ENCODE results near the gene DNAH17. TPM values are rescaled to one million over a fixed set of nuclear protein-coding genes. Genes with fewer than 3 reads are reported as not detected.

DNAH17 gene
- total and polyA plus RNA-seq, 2 of the 8 experiments (the other 6 are each of a cell fraction or from before 2014, with no cell fraction given): 0.14 to 0.67 TPM

- Histone ChIP-seq H3K27ac (ENCODE audit: low read depth, low read length) (no peak overlapping the region), H3K4me2 (ENCODE audit: insufficient read depth in 1 of 2, low read depth in 2 of 2, low read length in 2 of 2) (no peak overlapping the region), H3K27me3 (replicated peaks in 1 of 4; ENCODE audit: control insufficient read depth in 3 of 4, extremely low read depth in 1 of 4, insufficient read depth in 3 of 4, low read length in 3 of 4) (peaks cover 0 to 10% (median 8%) of the 10 kb centered on the region in 4 experiments; a peak in 5 of 7 replicates), H3K4me1 (replicated peaks in 1 of 4; ENCODE audit: control insufficient read depth in 3 of 4, insufficient read depth in 4 of 4, low read length in 3 of 4) (peaks cover 0 to 6% (median 0%) of the 10 kb centered on the region in 4 experiments; a peak in 2 of 7 replicates), H3K56ac (replicated peaks; ENCODE audit: insufficient read length, low read depth, low read length) (no peak overlapping the region), H3K23me2 (ENCODE audit: low read depth, low read length) (no peaks in the 10 kb centered on the region), H2AFZ (ENCODE audit: low read length) (no peak overlapping the region), H3K79me2 (ENCODE audit: control insufficient read depth in 1 of 2, insufficient read depth in 2 of 2, low read length in 2 of 2) (no peaks in the 10 kb centered on the region), H3K14ac (ENCODE audit: insufficient read length) (no peak overlapping the region), H2BK5ac (ENCODE audit: low read depth, low read length) (no peak overlapping the region), H4K91ac (replicated peaks; ENCODE audit: insufficient read length, low read length) (no peak overlapping the region), H2BK20ac (ENCODE audit: low read length) (no peak overlapping the region), H3K9me3 (ENCODE audit: insufficient read depth in 2 of 2, low read depth in 1 of 2, low read length in 1 of 2) (no peaks in the 10 kb centered on the region), H3K23ac (ENCODE audit: insufficient read length) (no peak overlapping the region), H2BK120ac (replicated peaks; ENCODE audit: low read depth, low read length) (no peak overlapping the region), H2BK12ac (ENCODE audit: low read depth, low read length) (no peak overlapping the region), H2BK15ac (ENCODE audit: low read length) (no peak overlapping the region), H3K79me1 (ENCODE audit: low read depth, low read length) (no peaks in the 10 kb centered on the region), H2AK5ac (ENCODE audit: low read depth, low read length) (no peak overlapping the region), H3K18ac (ENCODE audit: extremely low read depth, low read length) (no peak overlapping the region; the same call in 1 of the 2 replicates), H3K9ac (replicated peaks in 1 of 4; ENCODE audit: extremely low read depth in 1 of 4, low read depth in 3 of 4, low read length in 3 of 4) (no peak overlapping the region), H3K36me3 (ENCODE audit: control insufficient read depth in 2 of 4, insufficient read depth in 4 of 4, low read length in 3 of 4) (no peaks in the 10 kb centered on the region), H4K20me1 (replicated peaks in 1 of 2; ENCODE audit: control insufficient read depth in 1 of 2, insufficient read depth in 2 of 2, low read length in 2 of 2) (no peaks in the 10 kb centered on the region), H3K4ac (replicated peaks; ENCODE audit: insufficient read length, low read depth, low read length) (no peak overlapping the region), H4K5ac (ENCODE audit: insufficient read length, low read depth, low read length) (no peak overlapping the region), H4K8ac (ENCODE audit: extremely low read depth, insufficient read depth, low read length) (peak overlapping the region; percentile 42; the same call in 1 of the 2 replicates), H3K4me3 (ENCODE audit: extremely low read depth in 1 of 4, insufficient read depth in 2 of 4, low read depth in 3 of 4, low read length in 4 of 4) (no peak overlapping the region)
- ChIA-PET POLR2A (ENCODE audit: partially characterized antibody) (no interaction called here), CTCF (ENCODE audit: partially characterized antibody) (no interaction called here)
- FAIRE-seq: no peak
- DNase-seq (ENCODE audit: low read depth in 1 of 2, low spot score in 2 of 2): no peak
- 91% methylated on average over 13 of the region's 13 CpGs; no CpG with 5 or more reads in 1 of the 2 experiments for WGBS, 2 experiments (ENCODE audit: extremely low coverage in 1 of 2, insufficient coverage in 1 of 2, insufficient read length in 1 of 2, insufficient replicate concordance in 2 of 2, low coverage in 1 of 2, low lambda C conversion rate in 2 of 2, missing lambda C conversion rate in 1 of 2)
- TF ChIP-seq RBBP5 (IDR thresholded peaks at IDR 0.05; ENCODE audit: borderline replicate concordance, low read depth, low read length) (no peak), RNF2 (IDR thresholded peaks at IDR 0.05; ENCODE audit: borderline replicate concordance, low read depth, low read length, missing control alignments, poor library complexity, severe bottlenecking) (no peak), CHD2 (IDR thresholded peaks at IDR 0.05; ENCODE audit: low read length) (no peak), SIX5 (IDR thresholded peaks at IDR 0.05; ENCODE audit: low read depth, low read length) (no peak), KDM5A (IDR thresholded peaks at IDR 0.05; ENCODE audit: low read length) (no peak), JUND (IDR thresholded peaks at IDR 0.05; ENCODE audit: low read length) (no peak), CHD1 (IDR thresholded peaks at IDR 0.05; ENCODE audit: low read depth, low read length) (no peak), EP300 (IDR thresholded peaks at IDR 0.05; ENCODE audit: borderline replicate concordance in 1 of 2, low read depth in 2 of 2, low read length in 2 of 2) (no peak), BRCA1 (IDR thresholded peaks at IDR 0.05; ENCODE audit: low read depth, low read length) (no peak), PHF8 (conservative IDR thresholded peaks at IDR 0.05; ENCODE audit: low read depth, low read length) (no peak), SP4 (IDR thresholded peaks at IDR 0.05; ENCODE audit: low read length) (no peak), RFX5 (IDR thresholded peaks at IDR 0.05; ENCODE audit: borderline replicate concordance, low read depth, low read length) (no peak), HDAC2 (IDR thresholded peaks at IDR 0.05; ENCODE audit: borderline replicate concordance in 1 of 2, low read depth in 2 of 2, low read length in 2 of 2) (no peak), E2F6 (IDR thresholded peaks at IDR 0.05) (no peak)
These were observed 38.4 kb upstream of the DNAH17 start for GRCh38 chr17:78615631-78616030.
